Measurements from ENCODE around the gene FAM13A.

DNA sequence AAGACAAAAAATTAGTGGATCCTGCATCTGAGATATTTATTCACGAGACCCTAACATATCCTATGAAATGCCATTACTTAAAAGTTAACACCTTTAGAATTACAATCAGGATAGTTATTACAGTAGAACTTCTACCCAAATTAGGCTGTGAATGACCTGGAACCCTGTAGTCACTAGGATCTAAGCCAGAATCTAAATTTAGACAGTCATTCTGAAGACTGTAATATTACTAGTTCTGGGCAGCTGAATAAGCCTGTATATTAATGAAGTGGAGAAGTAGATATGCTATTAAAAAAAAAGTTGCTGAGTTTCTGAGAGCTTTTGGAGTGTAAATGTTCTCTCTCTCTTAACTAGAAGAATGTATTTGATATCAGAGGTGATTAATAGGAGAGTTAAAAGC is 67.0 kb downstream of the FAM13A start:
- TF ChIP-seq, protein P1, sequence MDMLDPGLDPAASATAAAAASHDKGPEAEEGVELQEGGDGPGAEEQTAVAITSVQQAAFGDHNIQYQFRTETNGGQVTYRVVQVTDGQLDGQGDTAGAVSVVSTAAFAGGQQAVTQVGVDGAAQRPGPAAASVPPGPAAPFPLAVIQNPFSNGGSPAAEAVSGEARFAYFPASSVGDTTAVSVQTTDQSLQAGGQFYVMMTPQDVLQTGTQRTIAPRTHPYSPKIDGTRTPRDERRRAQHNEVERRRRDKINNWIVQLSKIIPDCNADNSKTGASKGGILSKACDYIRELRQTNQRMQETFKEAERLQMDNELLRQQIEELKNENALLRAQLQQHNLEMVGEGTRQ (IDR thresholded peaks at IDR 0.05; ENCODE audit: low read depth, low read length): no peak
- no peak for TF ChIP-seq POLR2A (IDR thresholded peaks at IDR 0.05; ENCODE audit: low read depth, low read length)
- TF ChIP-seq, protein P2, sequence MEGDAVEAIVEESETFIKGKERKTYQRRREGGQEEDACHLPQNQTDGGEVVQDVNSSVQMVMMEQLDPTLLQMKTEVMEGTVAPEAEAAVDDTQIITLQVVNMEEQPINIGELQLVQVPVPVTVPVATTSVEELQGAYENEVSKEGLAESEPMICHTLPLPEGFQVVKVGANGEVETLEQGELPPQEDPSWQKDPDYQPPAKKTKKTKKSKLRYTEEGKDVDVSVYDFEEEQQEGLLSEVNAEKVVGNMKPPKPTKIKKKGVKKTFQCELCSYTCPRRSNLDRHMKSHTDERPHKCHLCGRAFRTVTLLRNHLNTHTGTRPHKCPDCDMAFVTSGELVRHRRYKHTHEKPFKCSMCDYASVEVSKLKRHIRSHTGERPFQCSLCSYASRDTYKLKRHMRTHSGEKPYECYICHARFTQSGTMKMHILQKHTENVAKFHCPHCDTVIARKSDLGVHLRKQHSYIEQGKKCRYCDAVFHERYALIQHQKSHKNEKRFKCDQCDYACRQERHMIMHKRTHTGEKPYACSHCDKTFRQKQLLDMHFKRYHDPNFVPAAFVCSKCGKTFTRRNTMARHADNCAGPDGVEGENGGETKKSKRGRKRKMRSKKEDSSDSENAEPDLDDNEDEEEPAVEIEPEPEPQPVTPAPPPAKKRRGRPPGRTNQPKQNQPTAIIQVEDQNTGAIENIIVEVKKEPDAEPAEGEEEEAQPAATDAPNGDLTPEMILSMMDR (conservative IDR thresholded peaks at IDR 0.05; ENCODE audit: low read depth, low read length): no peak
- no peak for TF ChIP-seq MAFK (IDR thresholded peaks at IDR 0.05; ENCODE audit: low read depth, low read length)
- TF ChIP-seq NFE2L2 (IDR thresholded peaks at IDR 0.05; ENCODE audit: low read depth, low read length): no peak
- no peak for TF ChIP-seq RAD21 (IDR thresholded peaks at IDR 0.05; ENCODE audit: low read length)
- TF ChIP-seq, protein P3, sequence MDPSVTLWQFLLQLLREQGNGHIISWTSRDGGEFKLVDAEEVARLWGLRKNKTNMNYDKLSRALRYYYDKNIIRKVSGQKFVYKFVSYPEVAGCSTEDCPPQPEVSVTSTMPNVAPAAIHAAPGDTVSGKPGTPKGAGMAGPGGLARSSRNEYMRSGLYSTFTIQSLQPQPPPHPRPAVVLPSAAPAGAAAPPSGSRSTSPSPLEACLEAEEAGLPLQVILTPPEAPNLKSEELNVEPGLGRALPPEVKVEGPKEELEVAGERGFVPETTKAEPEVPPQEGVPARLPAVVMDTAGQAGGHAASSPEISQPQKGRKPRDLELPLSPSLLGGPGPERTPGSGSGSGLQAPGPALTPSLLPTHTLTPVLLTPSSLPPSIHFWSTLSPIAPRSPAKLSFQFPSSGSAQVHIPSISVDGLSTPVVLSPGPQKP (IDR thresholded peaks at IDR 0.05; ENCODE audit: borderline replicate concordance, low read depth, low read length): no peak
- no peak for TF ChIP-seq FOS (IDR thresholded peaks at IDR 0.05; ENCODE audit: low read depth, low read length)
- no peak for TF ChIP-seq CEBPB (IDR thresholded peaks at IDR 0.05; ENCODE audit: low read depth, low read length)
- TF ChIP-seq CHD1 (IDR thresholded peaks at IDR 0.05; ENCODE audit: low read depth, low read length): no peak

All from IMR-90 (cell line).